ENCODE results near the gene RRAS2.
"Not testable (repeated sequence)": the region's sequence is repeated elsewhere in the genome, so short reads cannot be mapped to it uniquely, and the experiment has no call there.

Gene RRAS2

DNA sequence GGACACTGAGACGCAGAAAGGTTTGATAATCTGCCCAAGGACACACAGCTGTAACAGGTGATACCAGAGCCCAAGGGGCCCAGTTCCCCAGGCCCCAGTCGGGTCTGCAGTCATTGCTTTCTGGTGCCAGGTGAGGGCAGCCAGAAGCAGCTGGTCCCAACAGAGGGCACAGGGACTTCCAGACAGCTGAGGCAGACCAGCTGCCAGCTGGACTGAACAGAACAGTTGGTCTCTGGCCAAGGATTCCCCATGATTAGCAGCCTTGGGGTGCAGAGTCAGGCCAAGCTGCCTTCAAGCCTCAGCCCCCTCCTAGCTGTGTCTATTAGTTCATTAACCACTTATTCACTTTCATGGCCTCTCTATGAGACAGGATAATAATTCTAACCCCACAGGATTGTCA lies 105.6 kb downstream of the RRAS2 start:
- no peak for DNase-seq

GRCh38 chr11:14252501-14252900 lies 106.5 kb downstream of the RRAS2 start:
- DNase-seq: not testable (repeated sequence)

GRCh38 chr11:14251754-14252153 lies 107.2 kb downstream of the RRAS2 start:
- DNase-seq: no peak

GRCh38 chr11:14249121-14249963 lies 109.6 kb downstream of the RRAS2 start:
- peak; percentile 68 for DNase-seq

DNA sequence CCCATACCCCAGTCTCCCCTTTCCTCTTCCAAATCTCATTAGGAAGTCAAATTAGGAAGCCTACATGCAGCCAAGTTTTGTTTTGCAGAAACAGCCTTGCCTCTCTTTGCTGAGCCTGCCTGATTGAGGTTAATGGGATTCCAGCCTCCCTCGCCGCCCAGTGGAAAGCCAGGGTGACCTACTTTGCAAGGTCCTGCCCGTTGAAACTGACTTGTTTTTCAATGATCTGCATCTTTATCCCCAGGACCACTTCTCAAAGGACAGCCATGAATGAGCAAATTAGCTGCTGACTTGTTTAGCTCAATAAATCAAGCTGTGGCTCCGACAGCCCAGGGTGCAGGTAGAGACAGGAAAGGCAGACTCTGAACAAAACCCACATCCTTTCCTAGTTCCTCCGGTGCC lies 110.4 kb downstream of the RRAS2 start:
- DNase-seq: no peak

- no peak for DNase-seq
These were observed 113.5 kb downstream of the RRAS2 start for GRCh38 chr11:14245444-14245843.

DNA sequence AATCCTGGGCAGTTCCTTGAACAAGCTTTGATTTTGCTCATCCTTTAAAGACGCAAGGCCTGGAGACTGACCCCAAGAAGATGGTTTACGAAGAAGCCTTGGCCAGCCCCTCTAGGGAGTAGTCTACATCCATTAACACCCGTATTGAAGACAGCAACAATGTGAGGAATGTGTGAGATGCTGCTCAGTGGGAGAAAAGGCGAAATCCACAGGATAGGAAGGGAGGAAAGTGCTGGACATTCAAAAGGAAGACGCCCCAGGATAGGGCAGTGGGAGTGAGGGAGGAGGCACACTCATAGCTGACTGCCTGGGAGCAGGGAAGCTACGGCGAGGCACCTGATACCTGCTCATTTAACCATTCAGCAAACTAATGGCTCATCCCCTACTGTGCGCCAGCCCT lies 114.1 kb downstream of the RRAS2 start:
- DNase-seq: no peak

DNA sequence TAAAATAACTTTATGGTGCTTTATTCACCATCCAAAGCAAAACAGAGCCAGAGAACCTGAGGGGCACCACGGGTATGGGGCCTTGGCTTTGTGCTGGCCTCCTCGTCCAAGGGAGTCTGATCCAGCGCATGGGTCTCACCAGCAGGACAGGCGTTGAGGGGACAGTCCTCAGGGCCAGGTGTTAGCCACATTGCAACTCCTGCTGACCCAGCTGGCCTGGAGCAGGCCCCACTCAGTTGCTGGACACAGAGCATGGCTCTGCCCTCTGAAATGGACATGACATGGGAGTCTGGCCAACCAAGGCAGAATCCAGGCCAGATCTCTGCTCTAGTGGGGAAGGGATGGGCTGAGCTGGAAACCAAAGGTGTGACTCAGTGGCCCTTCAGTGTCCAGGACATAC lies 116.2 kb downstream of the RRAS2 start:
- no peak for DNase-seq

DNA sequence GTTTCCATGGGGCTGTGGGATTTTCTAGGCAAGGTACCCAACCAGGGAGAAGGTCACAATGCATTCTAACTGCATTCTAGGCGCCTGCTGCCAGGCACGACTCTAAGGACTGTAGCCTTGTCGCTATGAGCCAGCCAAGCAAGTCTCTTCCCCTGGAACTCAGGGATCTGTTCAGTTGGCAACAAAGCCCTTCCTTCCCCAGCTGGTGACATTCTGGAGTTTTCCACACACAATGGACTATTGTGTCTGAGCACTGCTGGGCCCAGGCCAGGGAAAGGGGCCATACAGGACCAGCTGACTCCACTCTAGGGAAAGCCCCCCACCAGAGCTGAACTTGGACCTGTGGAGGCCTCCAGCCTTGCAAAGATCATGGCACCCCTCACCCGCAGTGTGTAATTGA lies 116.8 kb downstream of the RRAS2 start:
- no peak for DNase-seq

DNA sequence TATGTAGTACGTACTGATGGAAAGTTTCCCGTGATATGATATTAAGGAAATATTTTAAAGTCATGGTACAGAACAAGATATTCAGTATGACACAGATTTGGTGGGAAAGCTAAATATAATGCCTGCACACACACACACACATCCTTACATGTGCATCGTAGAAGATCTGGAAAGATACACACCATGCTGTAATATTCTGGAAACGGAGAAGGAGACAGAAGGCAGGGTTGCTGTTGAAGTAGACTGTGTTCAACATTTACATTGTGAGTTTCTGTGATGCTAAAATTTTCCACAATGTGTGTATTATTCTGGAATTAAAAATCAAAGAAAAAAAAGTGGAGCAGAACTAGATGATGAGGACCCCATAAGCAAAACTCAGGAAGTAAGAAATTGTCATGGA lies 118.0 kb downstream of the RRAS2 start:
- no peak for DNase-seq

DNA sequence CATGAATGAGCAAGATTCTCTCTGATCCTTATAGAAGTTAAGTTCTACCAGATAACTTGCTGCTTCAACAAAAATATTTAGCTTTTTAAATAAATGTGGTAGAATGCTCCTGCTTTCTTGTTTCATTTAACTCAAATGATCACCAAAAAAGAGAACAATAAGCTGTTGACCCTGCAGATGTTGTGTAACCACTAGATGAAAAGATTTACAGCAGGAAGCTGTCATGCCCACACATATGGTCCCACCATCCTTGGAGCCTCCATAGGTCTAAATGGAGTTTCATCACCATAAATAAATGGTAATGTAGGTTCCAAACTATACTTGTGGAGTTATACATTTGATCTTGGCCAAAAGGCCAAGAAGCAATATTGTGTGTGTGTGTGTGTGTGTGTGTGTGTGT lies 118.8 kb downstream of the RRAS2 start:
- no peak for DNase-seq

GRCh38 chr11:14237444-14237961 lies 121.5 kb downstream of the RRAS2 start:
- DNase-seq: no peak

GRCh38 chr11:14235701-14236100 lies 123.3 kb downstream of the RRAS2 start:
- no peak for DNase-seq

GRCh38 chr11:14234446-14234845 lies 124.5 kb downstream of the RRAS2 start:
- DNase-seq: no peak

DNA sequence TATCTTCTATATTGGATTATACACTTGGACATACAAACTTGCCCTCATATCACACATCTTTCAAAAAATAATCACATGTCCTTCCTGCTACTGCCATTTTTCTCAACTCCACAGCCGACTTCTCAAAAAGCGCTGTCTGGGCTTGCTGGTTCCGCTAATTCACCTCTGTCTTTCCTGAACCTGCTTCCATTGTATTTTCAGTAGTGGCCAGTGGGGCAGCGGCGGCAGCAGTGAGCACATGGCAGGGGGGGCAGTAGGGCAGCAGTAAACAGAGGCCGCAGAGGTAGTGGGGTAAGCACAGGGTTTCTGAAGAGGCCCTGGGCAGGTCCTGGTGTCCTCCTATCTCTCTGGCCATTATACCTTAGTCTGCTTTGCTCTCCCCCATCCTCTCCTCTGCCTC lies 126.3 kb downstream of the RRAS2 start:
- no peak for DNase-seq

DNA sequence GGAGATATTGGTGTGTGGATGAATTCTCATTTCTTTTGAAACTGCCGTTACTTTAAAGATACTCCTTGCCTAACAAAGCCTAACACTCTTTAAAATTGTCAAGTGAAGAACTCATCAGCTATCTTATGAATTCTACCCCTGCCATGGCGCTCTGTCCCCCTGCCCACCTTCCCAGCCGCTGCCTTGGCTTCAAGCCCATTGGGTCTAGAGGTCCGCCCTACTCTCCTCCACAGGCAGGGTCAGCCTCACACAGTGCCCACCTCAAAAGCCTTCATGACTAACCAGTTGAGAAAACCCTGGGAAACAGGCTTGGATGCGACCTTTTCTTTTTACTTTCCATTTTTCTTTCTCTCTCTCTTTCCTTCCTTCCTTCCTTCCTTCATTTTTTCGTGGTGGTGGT lies 128.6 kb downstream of the RRAS2 start:
- no peak for DNase-seq

GRCh38 chr11:14229472-14229871 lies 129.5 kb downstream of the RRAS2 start:
- no peak for DNase-seq

GRCh38 chr11:14228356-14228755 lies 130.6 kb downstream of the RRAS2 start:
- DNase-seq: no peak

Data from hematopoietic multipotent progenitor cell treated with erythropoietin and hydrocortisone succinate and interleukin-3 and kit ligand, for 8 days (in vitro differentiated cells).